K562 (cell line): Measurements from ENCODE around the gene SLC39A3. TPM values are rescaled to one million over a fixed set of nuclear protein-coding genes. Genes with fewer than 3 reads are reported as not detected.

Experiments used
- BDP1 ChIP-seq: IDR thresholded peaks from 3 replicates; pipeline ENCODE4 v1.6.1; 2011; ENCODE audit not compliant: insufficient read length, insufficient read depth
- C11orf30 ChIP-seq: fragments of 450-650 bp; IDR thresholded peaks from 2 replicates; pipeline ENCODE4 v1.6.1; 2016; ENCODE audit warnings: low read depth, mild to moderate bottlenecking
- CREBBP ChIP-seq: IDR thresholded peaks from one replicate; pipeline ENCODE4 v1.6.1; 2012; ENCODE audit warnings: low read depth, mild to moderate bottlenecking, control low read depth, inconsistent platforms, low read length
- CSDE1 ChIP-seq, 2 experiments: fragments of 450-650 bp; IDR thresholded peaks; 2 replicates each; pipeline ENCODE4 v1.6.1; 2016; ENCODE audit warnings: mild to moderate bottlenecking in 1 of 2
- EWSR1 ChIP-seq: fragments of 450-650 bp; IDR thresholded peaks from 2 replicates; pipeline ENCODE4 v1.6.1; 2018; ENCODE audit warnings: borderline replicate concordance, mild to moderate bottlenecking, low read depth, moderate library complexity; ENCODE audit not compliant: partially characterized antibody
- FOXA1 ChIP-seq: fragments of 450-650 bp; IDR thresholded peaks from 2 replicates; pipeline ENCODE4 v1.6.1; 2016; ENCODE audit warnings: mild to moderate bottlenecking, borderline replicate concordance
- GTF2E2 ChIP-seq: fragments of 200-800 bp; sonication (Bioruptor generic); IDR thresholded peaks from 2 replicates; pipeline ENCODE4 v1.6.1; 2016; ENCODE audit warnings: missing genetic modification characterization, missing compliant biosample characterization
- HNRNPK ChIP-seq: fragments of 200-400 bp; formaldehyde crosslinking; IDR thresholded peaks from one replicate; pipeline ENCODE4 v1.6.1; 2018; ENCODE audit warnings: mild to moderate bottlenecking, low read depth, low read length; ENCODE audit not compliant: poor library complexity, severe bottlenecking
- MEIS2 ChIP-seq: fragments of 450-650 bp; IDR thresholded peaks from 2 replicates; pipeline ENCODE4 v1.6.1; 2014; ENCODE audit warnings: mild to moderate bottlenecking; ENCODE audit not compliant: partially characterized antibody
- NCOA2 ChIP-seq, 2 experiments: fragments of 450-650 bp; IDR thresholded peaks; 2 replicates each; pipeline ENCODE4 v1.6.1; 2018; ENCODE audit warnings: mild to moderate bottlenecking in 2 of 2, moderate library complexity in 1 of 2; ENCODE audit not compliant: partially characterized antibody in 2 of 2
- NCOA6 ChIP-seq: fragments of 450-650 bp; IDR thresholded peaks from 2 replicates; pipeline ENCODE4 v1.6.1; 2017; ENCODE audit warnings: mild to moderate bottlenecking
- PML ChIP-seq: IDR thresholded peaks from 2 replicates; pipeline ENCODE4 v1.6.1; 2012; ENCODE audit warnings: low read length, inconsistent platforms
- PPARD ChIP-seq: fragments of 250-450 bp; sonication (Bioruptor Pico); IDR thresholded peaks from 2 replicates; pipeline ENCODE4 v1.8.0; 2022; ENCODE audit warnings: inconsistent platforms, mild to moderate bottlenecking, moderate library complexity
- RHOXF2B ChIP-seq: fragments of 250-450 bp; sonication (Bioruptor Pico); conservative IDR thresholded peaks from 2 replicates; pipeline ENCODE4 v1.5.1; 2021
- STAT5A ChIP-seq: IDR thresholded peaks from 2 replicates; pipeline ENCODE4 v1.6.1; 2012; ENCODE audit warnings: low read length, inconsistent platforms, borderline replicate concordance
- TAF15 ChIP-seq: fragments of 200-400 bp; formaldehyde crosslinking; IDR thresholded peaks from 2 replicates; pipeline ENCODE4 v1.6.1; 2017; ENCODE audit warnings: mild to moderate bottlenecking, low read depth, low read length, moderate library complexity
- TARDBP ChIP-seq: fragments of 450-650 bp; IDR thresholded peaks from 2 replicates; pipeline ENCODE4 v1.6.1; 2016
- U2AF2 ChIP-seq: fragments of 200-400 bp; formaldehyde crosslinking; optimal IDR thresholded peaks from 2 replicates; pipeline ENCODE3; 2017; ENCODE audit warnings: low read depth, mild to moderate bottlenecking, low read length
- XRCC3 ChIP-seq: fragments of 450-650 bp; IDR thresholded peaks from 2 replicates; pipeline ENCODE4 v1.6.1; 2017; ENCODE audit warnings: mild to moderate bottlenecking, moderate library complexity
- ZFX ChIP-seq: sonication (generic); formaldehyde crosslinking; IDR thresholded peaks from 2 replicates; pipeline ENCODE4 v1.8.0; 2022; ENCODE audit warnings: mild to moderate bottlenecking, missing genetic modification reagents, moderate library complexity
- ZNF140 ChIP-seq: fragments of 250-450 bp; sonication (Bioruptor Pico); IDR thresholded peaks from 2 replicates; pipeline ENCODE4 v1.8.0; 2021; ENCODE audit warnings: moderate library complexity, mild to moderate bottlenecking, inconsistent platforms
- ZNF316 ChIP-seq: fragments of 450-650 bp; IDR thresholded peaks from 2 replicates; pipeline ENCODE4 v1.6.1; 2016
- ZNF347 ChIP-seq: fragments of 450-650 bp; formaldehyde crosslinking; IDR thresholded peaks from 2 replicates; pipeline ENCODE4 v1.4.0; 2020; ENCODE audit warnings: low read depth, mild to moderate bottlenecking, moderate library complexity
- ZNF384 ChIP-seq: IDR thresholded peaks from 2 replicates; pipeline ENCODE4 v1.6.1; 2012; ENCODE audit warnings: low read depth, low read length, improper control_type of control experiment
- ZNF551 ChIP-seq: fragments of 250-450 bp; sonication (Bioruptor Pico); IDR thresholded peaks from 2 replicates; pipeline ENCODE4 v1.5.0; 2021; ENCODE audit warnings: mild to moderate bottlenecking, moderate library complexity
- ZSCAN29 ChIP-seq: fragments of 450-650 bp; IDR thresholded peaks from 2 replicates; pipeline ENCODE4 v1.6.1; 2017
- polyA plus RNA-seq, 8 experiments: library from polyadenylated mRNA; depleted of rRNA in 4 of 8; stranded (reverse) in 5 of 8; unstranded in 3 of 8; fragments of >200 nt; fragmentation: Nextera tagmentation in 2 of 8; fragmentation: Illumina TruSeq in 1 of 8; extraction: Ambion mirVana in 2 of 8; extraction: Trizol in 1 of 8; gene quantifications; 2 replicates each; pipeline versions ENCODE4 v1.2.1 to v1.2.3, GENCODE V29; 2011 to 2014; ENCODE audit warnings: inconsistent platforms in 1 of 8, missing spikeins in 1 of 8
- total RNA-seq, 7 experiments: library from RNA; depleted of rRNA in 6 of 7; stranded (reverse); fragments of >200 nt in 6 of 7; fragmentation: Illumina TruSeq in 2 of 7; extraction: Trizol in 2 of 7; gene quantifications; 2 replicates each; pipeline versions ENCODE4 v1.2.1 to v1.2.3, GENCODE V29; 2011 to 2021; ENCODE audit warnings: low replicate concordance in 1 of 7
- TF ChIP-seq, protein P1 (sequence below): fragments of 250-450 bp; sonication (Bioruptor Pico); IDR thresholded peaks from 2 replicates; pipeline ENCODE4 v1.4.0; 2020; ENCODE audit warnings: mild to moderate bottlenecking, moderate library complexity
- TF ChIP-seq, protein P2 (sequence below): fragments of 450-650 bp; IDR thresholded peaks from 2 replicates; pipeline ENCODE4 v1.6.1; 2014; ENCODE audit warnings: low read depth, mild to moderate bottlenecking, moderate library complexity, borderline replicate concordance

Gene SLC39A3
- total and polyA plus RNA-seq, 9 of the 15 experiments (the other 6 are each of a cell fraction or from before 2014, with no cell fraction given) = 2.3 to 215 (median 127) TPM

DNA sequence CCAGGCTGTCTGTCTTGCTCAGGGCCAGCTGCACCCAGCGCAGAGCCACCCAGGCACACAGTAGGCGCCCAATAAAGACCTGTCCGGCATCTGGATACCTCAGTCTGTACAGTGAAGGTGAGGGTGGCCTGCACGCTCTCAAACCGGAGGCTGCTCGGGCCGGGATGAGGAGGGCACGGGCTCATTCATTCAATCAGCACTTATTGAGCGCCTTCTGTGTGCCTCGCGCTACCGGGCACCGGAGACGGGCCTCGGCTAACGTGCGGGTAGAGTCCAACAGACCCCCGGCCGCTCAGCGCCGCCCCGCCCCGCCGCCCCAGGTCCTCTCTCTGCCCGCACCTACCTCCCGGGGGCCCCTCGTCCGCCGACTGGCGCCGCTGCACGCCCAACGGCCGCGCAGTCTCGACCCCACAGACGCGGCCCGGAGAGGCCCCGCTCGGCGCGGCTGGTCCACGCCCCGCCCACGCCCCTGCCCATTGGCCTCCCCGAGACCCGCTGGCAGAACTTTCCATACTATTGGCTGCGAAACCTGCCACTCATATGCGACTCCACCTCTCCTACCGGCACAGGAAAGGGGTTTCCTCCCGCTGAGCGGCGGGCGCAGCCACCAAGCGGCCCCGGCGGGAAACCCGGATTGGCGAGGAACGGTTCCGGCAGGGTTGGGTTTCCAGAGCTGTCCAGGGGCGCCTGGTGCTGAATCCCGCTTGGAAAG, at the start of gene SLC39A3 (continued):
- no peak for TF ChIP-seq TAF15
- peak; percentile 81 for TF ChIP-seq TARDBP
- no peak for TF ChIP-seq CREBBP
- no peak for TF ChIP-seq RHOXF2B (CRISPR knock-in tag)
- no peak for TF ChIP-seq CSDE1 (IDR thresholded peaks at IDR 0.05)
- no peak for TF ChIP-seq ZNF347 (CRISPR knock-in tag)
- TF ChIP-seq XRCC3 = no peak
- peak; percentile 33 for TF ChIP-seq MEIS2
- no peak for TF ChIP-seq EWSR1
- TF ChIP-seq ZNF551 (CRISPR knock-in tag) = no peak
- TF ChIP-seq GTF2E2 = no peak
- TF ChIP-seq U2AF2 = no peak
- TF ChIP-seq, protein P1, sequence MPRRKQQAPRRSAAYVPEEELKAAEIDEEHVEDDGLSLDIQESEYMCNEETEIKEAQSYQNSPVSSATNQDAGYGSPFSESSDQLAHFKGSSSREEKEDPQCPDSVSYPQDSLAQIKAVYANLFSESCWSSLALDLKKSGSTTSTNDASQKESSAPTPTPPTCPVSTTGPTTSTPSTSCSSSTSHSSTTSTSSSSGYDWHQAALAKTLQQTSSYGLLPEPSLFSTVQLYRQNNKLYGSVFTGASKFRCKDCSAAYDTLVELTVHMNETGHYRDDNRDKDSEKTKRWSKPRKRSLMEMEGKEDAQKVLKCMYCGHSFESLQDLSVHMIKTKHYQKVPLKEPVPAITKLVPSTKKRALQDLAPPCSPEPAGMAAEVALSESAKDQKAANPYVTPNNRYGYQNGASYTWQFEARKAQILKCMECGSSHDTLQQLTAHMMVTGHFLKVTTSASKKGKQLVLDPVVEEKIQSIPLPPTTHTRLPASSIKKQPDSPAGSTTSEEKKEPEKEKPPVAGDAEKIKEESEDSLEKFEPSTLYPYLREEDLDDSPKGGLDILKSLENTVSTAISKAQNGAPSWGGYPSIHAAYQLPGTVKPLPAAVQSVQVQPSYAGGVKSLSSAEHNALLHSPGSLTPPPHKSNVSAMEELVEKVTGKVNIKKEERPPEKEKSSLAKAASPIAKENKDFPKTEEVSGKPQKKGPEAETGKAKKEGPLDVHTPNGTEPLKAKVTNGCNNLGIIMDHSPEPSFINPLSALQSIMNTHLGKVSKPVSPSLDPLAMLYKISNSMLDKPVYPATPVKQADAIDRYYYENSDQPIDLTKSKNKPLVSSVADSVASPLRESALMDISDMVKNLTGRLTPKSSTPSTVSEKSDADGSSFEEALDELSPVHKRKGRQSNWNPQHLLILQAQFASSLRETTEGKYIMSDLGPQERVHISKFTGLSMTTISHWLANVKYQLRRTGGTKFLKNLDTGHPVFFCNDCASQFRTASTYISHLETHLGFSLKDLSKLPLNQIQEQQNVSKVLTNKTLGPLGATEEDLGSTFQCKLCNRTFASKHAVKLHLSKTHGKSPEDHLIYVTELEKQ (CRISPR knock-in tag) = 0 out of 2 replicates have a peak, but pooled peaks have one; percentile 73
- TF ChIP-seq NCOA6 = no peak
- TF ChIP-seq, protein P2, sequence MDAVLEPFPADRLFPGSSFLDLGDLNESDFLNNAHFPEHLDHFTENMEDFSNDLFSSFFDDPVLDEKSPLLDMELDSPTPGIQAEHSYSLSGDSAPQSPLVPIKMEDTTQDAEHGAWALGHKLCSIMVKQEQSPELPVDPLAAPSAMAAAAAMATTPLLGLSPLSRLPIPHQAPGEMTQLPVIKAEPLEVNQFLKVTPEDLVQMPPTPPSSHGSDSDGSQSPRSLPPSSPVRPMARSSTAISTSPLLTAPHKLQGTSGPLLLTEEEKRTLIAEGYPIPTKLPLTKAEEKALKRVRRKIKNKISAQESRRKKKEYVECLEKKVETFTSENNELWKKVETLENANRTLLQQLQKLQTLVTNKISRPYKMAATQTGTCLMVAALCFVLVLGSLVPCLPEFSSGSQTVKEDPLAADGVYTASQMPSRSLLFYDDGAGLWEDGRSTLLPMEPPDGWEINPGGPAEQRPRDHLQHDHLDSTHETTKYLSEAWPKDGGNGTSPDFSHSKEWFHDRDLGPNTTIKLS = no peak
- no peak for TF ChIP-seq NCOA2 (IDR thresholded peaks at IDR 0.05; ENCODE audit: partially characterized antibody in 2 of 2)
- no peak for TF ChIP-seq ZNF140 (CRISPR knock-in tag)
- no peak for TF ChIP-seq PML
- no peak for TF ChIP-seq HNRNPK
- no peak for TF ChIP-seq ZNF316
- peak; percentile 45; the same call in 1 of the 2 replicates for TF ChIP-seq ZFX (CRISPR knock-in tag)
- TF ChIP-seq STAT5A = no peak; the same call in 1 of the 2 replicates
- no peak for TF ChIP-seq BDP1
- no peak for TF ChIP-seq FOXA1
- peak; percentile 78 for TF ChIP-seq C11orf30
- TF ChIP-seq ZNF384 = peak; percentile 47
- no peak for TF ChIP-seq ZSCAN29
- TF ChIP-seq PPARD = no peak
